Spinal cord (tissue), 10 donors: ENCODE measurements around the gene OTOS. TPM values are rescaled to one million over a fixed set of nuclear protein-coding genes. Genes with fewer than 3 reads are reported as not detected.

Source experiments
- DNase-seq, 6 donors: peaks; one replicate each; pipeline versions ENCODE4 v3.0.0 to v3.0.0-alpha.2; 2013 to 2015; ENCODE audit warnings: low spot score in 6 of 6, low read depth in 4 of 6
- H3K27ac ChIP-seq: one replicate; pipeline ENCODE4 v1.5.1; 2013; ENCODE audit warnings: low read depth, low read length, control low read depth
- H3K27me3 ChIP-seq: one replicate; pipeline ENCODE4 v1.6.1; 2013; ENCODE audit warnings: low read length; ENCODE audit not compliant: control insufficient read depth, insufficient read depth
- H3K36me3 ChIP-seq: one replicate; pipeline ENCODE4 v1.6.1; 2013; ENCODE audit warnings: low read length; ENCODE audit not compliant: control insufficient read depth, insufficient read depth
- H3K4me1 ChIP-seq: one replicate; pipeline ENCODE4 v1.6.1; 2013; ENCODE audit warnings: low read length; ENCODE audit not compliant: control insufficient read depth, insufficient read depth
- H3K4me3 ChIP-seq: one replicate; pipeline ENCODE4 v1.5.1; 2013; ENCODE audit warnings: low read depth, low read length, control low read depth
- H3K9me3 ChIP-seq: one replicate; pipeline ENCODE4 v1.6.1; 2013; ENCODE audit warnings: low read length; ENCODE audit not compliant: control insufficient read depth, insufficient read depth
- WGBS: methylation state at CpG from one replicate; pipeline ENCODE4 v1.1.5; 2013; ENCODE audit warnings: missing lambda C conversion rate; ENCODE audit not compliant: insufficient coverage; 5-methylcytosine and 5-hydroxymethylcytosine counted together
- polyA plus RNA-seq, 2 donors: library from polyadenylated mRNA; unstranded; fragments of 120-200 nt; gene quantifications; one replicate each; pipeline ENCODE4 v1.2.1, GENCODE V29; 2013; ENCODE audit not compliant: insufficient read length in 2 of 2
- total RNA-seq, 2 donors: library from RNA; depleted of rRNA in 1 of 2; stranded (reverse); fragments of 120-200 nt in 1 of 2; fragments of >200 nt in 1 of 2; gene quantifications; one replicate each; pipeline versions ENCODE4 v1.2.3 to v1.2.4, GENCODE V29; 2013 to 2014
- donor health status: healthy.

OTOS gene
- total and polyA plus RNA-seq, 4 donors: 0.39 to 0.55 TPM; not detected in 2

DNA sequence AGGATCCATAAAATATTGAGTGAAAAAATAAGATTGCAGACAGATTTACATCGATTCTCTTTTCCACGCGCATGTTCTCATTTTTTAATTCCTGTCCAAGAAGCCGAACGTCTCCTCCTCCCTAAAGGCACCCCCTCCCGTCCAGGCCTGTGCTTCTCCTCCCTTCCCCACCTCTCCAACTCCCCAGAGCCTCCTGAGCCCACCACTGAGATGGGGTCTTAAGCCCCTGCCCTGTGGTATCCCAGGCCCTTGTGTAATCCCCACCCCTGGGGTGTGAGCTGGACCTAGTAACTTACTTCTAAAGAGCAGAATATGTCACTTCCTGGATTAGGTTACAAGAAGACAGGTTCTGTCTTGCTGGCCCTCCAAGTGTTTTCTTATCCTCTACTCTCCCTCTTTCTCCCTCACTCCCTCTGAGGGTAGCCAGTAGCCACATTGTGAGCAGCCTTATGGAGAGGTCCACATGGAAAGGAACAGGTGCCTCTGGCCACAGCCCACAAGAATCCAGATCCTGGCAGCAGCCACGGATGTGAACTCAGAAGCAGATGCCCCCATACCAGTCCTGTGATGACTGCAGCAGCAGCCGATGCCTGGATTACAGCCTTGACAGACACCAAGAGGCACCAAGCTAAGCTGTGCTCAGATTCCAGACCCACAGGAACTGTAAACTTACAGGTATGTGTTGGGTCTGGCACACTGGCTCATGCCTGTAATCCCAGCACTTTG is 39.6 kb upstream of the OTOS start:
- no peak for DNase-seq
- no peak overlapping the region for H3K27ac ChIP-seq
- no peaks in the 10 kb centered on the region for H3K27me3 ChIP-seq
- no peaks in the 10 kb centered on the region for H3K36me3 ChIP-seq
- no peaks in the 10 kb centered on the region for H3K9me3 ChIP-seq
- no peak overlapping the region for H3K4me3 ChIP-seq
- WGBS: 88% methylated on average over 8 of the region's 8 CpGs
- no peaks in the 10 kb centered on the region for H3K4me1 ChIP-seq

DNA sequence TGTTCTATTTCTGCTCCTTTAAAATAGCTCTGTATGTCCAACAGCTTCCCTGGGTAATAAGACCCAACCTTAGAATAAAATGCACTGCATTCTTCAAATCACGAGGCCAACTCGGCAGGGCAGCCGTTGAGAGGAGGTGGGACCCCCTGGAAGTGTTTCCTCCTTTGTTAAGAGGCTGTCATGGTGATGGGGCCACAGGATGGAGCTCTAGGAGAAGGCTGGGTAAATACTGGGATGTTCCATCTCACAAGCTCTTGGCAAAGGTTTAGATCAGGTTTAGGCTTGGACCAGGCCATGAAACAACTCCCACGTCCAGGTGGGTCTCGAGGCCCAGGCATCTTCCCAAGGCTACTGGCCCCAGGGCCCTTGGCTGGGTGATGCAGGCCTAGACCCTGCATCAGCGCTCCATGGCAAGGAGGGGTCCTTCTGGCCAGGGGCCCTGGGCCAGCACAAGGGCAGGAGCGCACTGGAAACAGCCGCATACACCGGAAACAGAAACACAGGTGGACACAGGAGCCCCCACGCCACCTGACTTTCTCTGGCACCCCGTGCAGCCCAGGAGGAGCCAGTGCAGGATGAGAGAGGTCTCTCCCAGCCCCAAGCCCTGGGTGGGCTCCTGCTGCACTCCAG is 38.8 kb upstream of the OTOS start:
- no peak overlapping the region for H3K27ac ChIP-seq
- no peak overlapping the region for H3K4me3 ChIP-seq
- DNase-seq: no peak
- 84% methylated on average over 11 of the region's 11 CpGs for WGBS
- H3K4me1 ChIP-seq: no peaks in the 10 kb centered on the region
- no peaks in the 10 kb centered on the region for H3K36me3 ChIP-seq
- no peaks in the 10 kb centered on the region for H3K9me3 ChIP-seq
- no peaks in the 10 kb centered on the region for H3K27me3 ChIP-seq

DNA sequence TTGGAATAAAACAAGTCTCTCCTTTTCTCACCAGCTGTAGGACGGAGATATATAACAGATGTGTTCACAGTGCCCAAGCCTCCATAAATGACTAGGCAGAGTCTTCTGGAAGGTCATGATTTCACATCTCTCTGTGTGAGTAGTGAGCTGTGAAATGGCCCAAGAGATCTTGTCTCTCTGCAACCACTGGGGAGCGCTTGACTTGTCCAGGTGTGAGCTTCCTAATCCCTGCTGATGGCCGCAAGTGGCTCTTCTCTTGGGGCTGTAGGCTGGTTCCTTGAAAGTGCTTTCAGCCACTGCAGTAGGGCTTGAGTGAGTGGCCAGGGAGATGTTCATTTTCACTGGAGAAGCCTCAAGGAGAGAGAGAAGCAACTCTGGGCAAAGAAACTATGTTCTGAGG is 38.1 kb upstream of the OTOS start:
- Histone ChIP-seq H3K27me3 (no peaks in the 10 kb centered on the region), H3K27ac (no peak overlapping the region), H3K9me3 (no peaks in the 10 kb centered on the region), H3K4me1 (no peaks in the 10 kb centered on the region), H3K4me3 (no peak overlapping the region), H3K36me3 (no peaks in the 10 kb centered on the region)
- DNase-seq: no peak
- 93% methylated on average over 2 of the region's 3 CpGs for WGBS

DNA sequence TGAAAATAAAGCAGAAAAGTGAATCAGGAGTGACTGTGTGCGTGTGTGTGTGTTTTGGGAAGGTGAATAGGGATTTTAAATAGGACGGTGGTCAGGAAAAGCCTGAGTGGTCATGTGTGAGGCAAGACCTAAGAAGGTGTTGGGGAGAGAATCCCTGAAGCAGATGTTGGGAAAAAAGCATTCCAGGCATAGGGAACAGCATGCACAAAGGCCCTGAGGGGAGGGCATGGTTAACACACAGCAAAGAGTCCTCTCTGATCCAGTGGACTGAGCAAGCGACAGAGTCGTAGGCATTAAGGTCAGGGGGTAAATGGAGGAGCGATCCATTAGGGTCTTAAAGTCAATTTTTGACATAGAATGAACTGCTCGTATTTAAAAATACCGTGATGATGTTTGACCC is 34.0 kb upstream of the OTOS start:
- no peak for DNase-seq
- Histone ChIP-seq H3K36me3 (no peaks in the 10 kb centered on the region), H3K4me1 (peaks cover 21% of the 10 kb centered on the region), H3K27ac (no peak overlapping the region), H3K27me3 (no peaks in the 10 kb centered on the region), H3K9me3 (no peaks in the 10 kb centered on the region), H3K4me3 (no peak overlapping the region)
- WGBS: 91% methylated on average over 7 of the region's 7 CpGs

DNA sequence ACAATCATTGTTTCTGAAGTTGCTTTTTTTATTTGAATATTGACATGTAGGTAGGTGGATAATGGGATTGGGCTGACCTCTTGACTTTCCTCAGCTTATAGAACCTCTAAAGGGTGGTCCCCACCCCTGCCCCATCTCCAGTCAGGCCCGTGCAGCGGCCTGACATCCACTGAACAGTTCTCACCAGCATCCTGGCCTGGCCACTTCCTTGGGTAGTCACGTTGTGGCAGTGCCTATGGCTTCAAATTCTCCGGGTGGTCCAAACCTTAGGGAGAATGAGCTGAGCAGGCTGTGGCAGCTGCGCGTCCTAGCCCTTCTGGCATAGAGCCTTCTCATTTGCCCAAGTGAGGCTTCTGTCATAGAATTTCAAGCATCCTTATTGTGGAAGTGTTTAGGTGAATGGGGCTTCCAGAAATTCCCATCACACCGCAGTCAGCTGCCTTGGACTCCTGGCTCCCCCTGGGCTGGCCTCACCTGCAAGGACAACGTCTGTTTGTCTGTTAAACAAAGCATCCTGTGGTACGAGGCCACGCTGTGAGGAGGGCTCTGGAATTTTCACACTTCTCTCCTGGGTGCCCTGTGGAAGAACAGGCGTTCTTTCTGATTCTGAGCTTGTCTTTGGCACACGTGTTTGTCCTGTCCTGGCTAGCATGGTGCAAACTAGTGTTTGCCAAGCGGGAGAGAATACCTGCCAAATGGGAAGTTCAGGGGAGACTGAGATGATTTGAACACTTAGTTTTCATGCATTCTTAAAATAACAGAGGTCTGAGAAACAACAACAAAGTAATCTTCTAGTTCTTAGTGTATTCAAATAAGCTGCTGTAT is 31.8 kb upstream of the OTOS start:
- peaks cover 31% of the 10 kb centered on the region for H3K4me1 ChIP-seq
- no peak overlapping the region for H3K27ac ChIP-seq
- H3K4me3 ChIP-seq: no peak overlapping the region
- H3K9me3 ChIP-seq: no peaks in the 10 kb centered on the region
- no peaks in the 10 kb centered on the region for H3K27me3 ChIP-seq
- peak in 1 of 6 donors; percentile 21 for DNase-seq
- whole genome bisulfite sequencing: 61% methylated on average over 11 of the region's 13 CpGs
- no peaks in the 10 kb centered on the region for H3K36me3 ChIP-seq

DNA sequence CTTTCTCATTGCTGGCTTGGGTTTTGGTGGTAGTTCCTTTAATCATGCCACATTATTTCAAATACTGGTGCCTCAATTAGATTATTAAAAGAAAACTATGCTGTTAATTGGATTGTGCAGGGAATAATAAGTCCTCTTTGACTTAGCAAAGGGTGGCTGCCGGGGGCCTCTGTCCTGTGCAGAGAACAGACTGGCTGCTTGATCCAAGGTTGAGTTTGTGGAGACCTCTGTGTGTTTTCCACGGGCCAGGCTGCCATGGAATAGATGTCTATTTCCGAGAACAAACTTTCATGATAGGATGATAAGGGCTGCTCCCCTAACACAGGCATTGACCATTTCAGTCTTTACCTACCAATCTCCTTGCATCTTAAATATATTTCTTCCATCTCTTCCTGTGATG is 30.4 kb upstream of the OTOS start:
- Histone ChIP-seq H3K36me3 (no peaks in the 10 kb centered on the region), H3K4me1 (peaks cover 31% of the 10 kb centered on the region), H3K9me3 (no peaks in the 10 kb centered on the region), H3K27ac (no peak overlapping the region), H3K27me3 (no peaks in the 10 kb centered on the region), H3K4me3 (no peak overlapping the region)
- WGBS: 74% methylated on average over 3 of the region's 3 CpGs
- DNase-seq: no peak

DNA sequence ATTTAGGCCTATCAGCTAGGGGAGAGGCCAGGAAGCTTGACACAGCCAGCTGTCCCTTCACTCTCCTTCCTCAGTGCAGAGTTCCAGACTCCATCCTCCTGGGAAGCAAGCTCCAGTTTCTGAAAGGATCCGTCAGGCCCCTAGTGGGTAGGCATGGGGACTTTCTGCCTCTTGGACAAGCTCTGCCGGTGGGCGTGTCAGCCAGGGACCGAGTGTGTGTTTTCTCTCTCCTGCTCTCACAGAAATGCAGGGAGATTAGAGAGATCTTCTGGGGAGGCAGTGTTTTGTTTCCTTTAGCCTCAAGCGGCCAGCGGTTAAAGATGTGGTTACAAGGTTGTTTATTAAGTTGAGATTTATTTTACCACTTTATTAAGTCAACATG is 29.9 kb upstream of the OTOS start:
- Histone ChIP-seq H3K27ac (no peak overlapping the region), H3K27me3 (no peaks in the 10 kb centered on the region), H3K9me3 (no peaks in the 10 kb centered on the region), H3K4me1 (peaks cover 34% of the 10 kb centered on the region), H3K4me3 (no peak overlapping the region), H3K36me3 (no peaks in the 10 kb centered on the region)
- DNase-seq: peak in 1 of 6 donors; percentile 39
- WGBS: 20% methylated on average over 4 of the region's 6 CpGs

DNA sequence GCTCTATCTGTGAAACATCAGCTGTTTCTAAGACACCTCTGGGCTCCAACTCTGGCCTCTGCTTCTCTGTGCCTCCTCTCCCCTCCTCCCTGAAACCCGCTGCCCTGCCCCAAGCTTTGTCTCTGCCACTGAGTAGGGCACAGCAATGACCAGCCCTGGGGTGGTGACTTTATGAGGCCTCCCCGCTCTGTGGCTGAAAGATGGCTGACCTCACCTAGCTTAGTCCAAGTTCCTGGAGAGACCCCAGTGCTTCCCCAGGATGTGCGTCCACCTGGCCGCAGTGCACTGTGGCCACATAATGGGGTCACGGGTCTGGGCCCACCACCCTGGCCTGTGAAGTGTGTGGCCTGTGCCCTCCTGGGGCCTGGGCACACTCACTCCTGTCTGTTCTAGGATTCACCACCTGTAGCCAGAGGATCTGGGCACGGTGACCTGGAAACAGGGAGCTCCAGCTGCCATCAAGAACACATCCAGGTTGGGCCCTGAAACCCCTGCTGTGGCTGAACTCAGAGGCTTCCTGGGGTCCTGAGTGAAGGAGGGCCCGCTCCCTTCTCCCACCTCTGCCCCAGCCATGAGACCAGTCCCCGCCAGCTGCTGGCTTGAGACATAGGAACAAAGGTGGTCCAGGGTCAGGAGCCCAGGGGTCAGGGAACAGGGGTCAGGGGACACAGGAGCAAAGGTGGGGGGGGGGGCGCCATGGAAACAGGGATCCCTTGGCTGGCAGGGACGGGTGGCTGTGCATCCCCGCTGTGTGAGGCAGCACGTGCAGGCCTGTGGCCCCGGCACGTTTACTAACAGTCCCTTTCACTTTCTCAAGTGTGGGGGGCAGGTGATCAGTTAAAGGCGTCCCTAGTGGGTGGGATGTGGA is 29.3 kb upstream of the OTOS start:
- DNase-seq: no peak
- Histone ChIP-seq H3K4me3 (no peak overlapping the region), H3K36me3 (no peaks in the 10 kb centered on the region), H3K27me3 (no peaks in the 10 kb centered on the region), H3K27ac (no peak overlapping the region), H3K9me3 (no peaks in the 10 kb centered on the region), H3K4me1 (peaks cover 38% of the 10 kb centered on the region)
- 96% methylated on average over 7 of the region's 15 CpGs for WGBS
